ENCODE results near the gene PRDM11.

Gene PRDM11

DNA sequence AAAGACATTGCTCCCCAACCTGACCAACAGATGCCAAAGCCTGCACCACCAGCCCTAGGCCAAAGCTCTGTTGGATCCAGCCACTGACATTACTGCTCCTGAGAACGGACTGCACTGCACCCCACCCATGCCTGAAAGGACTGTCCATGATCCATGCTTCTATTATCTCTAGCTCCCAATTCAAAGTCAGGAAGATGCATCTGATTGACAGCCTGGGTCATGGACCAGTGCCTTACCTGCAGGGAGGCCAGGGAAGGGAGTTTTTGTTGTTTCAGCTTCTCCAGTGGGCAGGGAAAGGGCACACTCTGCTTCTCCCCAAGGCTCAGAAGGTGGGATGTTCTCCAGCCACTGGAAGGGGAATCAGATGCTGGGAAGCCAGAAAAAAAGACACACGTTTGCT lies 4.8 kb upstream of the PRDM11 start:
- DNase-seq (ENCODE audit: low read depth in 2 of 2): no peak

DNA sequence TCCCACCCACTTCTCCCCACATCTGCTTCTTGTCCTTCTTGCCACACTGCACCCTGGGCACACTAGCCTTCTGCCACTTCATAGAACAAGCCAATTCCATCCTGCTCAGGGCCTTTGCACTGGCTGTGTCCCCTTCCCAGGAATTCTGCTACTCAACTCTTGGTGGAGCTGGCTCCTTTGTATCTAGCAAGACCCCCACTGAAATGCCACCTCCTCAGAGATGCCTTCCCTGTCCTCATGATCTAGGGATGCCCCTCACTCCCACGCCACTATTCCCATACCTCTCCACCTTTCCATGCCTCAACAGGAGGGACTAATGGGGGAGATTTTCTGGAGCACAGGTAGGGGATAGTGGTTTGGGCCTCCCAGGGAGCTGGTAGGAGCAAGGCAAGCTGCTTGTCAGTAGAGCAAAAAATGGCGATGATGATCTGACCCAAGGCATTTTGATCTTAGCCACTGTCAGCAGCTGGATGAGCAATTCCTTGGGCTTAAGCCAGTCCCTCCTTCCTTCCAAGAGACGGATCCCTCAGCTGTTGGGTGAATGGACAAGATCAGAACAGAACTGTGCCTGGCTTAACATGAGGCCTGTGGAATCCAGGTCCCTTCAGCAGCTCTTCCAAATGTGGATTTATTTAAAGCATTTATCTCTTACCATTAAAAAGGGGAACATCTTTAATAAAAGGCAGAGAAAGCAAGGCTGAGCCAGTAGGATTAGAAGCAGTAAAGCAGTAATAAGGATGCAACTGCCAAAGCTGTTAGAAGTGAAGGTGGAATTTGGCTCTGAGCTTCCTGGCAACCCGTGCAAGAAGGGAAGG lies 4.0 kb upstream of the PRDM11 start:
- no peak for DNase-seq (ENCODE audit: low read depth in 2 of 2)

DNA sequence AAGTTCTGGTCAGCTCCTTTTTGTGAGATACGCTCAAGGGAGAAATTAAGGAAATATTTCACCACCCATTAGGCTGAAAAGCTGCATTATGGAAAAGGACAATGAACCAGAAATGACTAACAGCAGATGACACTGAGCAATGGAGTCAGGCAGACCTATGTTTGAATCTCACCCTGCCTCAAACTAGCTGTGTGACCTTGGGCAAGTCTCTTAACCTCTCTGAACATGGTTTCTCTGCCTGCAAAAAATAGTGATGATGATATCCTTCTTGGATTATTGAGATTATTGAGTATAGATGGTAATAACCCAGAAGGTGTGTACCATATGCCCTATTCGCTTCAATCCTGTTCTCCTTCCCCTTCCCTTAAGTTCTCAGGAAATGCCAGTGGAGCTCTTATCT lies 2.9 kb upstream of the PRDM11 start:
- no peak for DNase-seq (ENCODE audit: low read depth in 2 of 2)

DNA sequence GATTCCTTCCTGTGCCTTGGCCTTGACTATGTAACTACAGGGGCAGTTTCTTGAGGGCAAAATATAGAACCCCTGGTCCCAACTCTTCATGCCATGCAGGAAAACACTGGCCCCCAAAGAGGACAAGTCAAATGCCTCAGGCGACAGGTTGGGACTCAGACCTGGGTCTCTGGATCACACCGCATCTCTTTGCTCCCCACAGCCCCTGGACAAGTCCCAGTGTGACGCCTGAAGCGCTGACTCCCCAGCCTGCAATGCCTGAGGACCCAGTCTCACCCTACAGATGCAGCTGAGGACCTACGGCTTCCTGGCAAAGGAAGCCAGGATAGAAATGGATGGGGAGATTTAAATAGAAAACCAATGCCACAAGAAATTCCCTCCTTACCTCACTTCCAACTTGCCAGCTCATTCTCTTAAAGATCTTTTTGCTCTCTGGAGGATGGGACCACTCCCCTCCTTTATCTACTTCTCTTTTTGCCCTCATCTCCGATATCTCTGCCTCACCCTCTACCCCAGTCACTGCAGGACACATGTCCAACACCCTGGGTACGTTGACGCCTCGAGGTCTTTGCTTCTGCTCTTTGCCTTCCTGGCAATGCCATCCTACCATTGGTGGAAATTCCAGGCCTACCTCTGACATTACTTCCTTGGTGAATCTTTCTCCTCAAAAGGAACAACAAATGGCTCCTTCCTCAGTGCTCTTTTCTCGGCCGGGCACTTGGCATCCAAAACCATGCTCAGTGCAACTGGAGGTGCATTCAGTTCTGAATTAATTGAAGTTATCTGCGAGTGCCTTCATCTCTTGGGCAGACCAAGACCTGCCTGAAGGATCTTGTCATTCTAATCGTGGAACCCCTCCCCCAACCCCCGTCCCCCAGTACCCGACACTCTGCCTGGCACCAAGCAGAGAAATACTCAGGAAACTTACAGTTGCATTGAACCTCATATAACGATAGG lies 2.0 kb upstream of the PRDM11 start:
- DNase-seq (ENCODE audit: low read depth in 2 of 2): no peak

DNA sequence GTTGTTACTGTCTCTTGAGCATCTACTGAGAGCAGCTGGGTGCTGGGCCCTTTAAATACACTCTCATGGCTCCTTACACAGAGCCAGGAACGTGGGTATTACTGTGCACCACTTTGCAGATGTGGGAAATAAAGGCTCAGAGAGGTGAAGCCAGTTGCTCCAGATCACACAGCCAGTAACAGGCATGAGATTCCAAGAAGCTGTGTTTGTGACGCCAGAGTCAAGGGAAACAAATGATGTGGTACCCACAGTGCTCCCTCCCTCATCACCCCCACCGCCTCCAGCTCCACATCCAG lies 1.4 kb upstream of the PRDM11 start:
- no peak for DNase-seq (ENCODE audit: low read depth in 2 of 2)

DNA sequence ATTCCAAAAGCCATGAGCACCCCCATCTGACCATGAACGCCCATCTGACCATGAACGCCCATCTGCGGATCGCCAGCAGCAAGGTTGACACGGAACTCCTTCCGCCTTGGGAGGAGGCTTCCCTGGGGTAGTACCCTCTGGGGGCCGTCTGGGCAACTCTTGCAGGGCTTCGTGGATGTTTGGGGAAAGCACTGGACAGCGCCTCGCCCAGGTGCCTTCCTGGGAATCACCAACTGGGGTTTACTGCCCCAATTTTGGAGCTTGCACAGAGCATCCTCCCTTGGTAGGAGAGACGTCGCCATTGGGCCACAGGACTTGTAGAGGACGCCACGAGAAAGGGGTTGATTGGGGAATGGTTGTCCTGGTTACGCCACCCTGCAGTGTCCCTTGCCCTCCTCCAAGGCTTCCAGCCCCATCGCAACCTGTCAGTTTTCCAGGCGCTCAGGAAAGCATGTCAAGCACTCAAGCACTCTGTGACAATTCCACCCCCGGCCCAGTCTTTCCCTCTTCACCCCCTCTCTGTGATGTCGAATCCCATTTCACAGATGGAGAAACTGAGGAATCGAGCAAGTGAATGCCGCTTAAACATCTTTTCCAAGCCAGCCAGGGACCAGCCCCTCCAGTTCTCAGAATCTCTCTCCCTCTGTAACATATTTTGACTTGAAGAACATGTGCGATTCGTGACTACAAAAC lies 914 bp upstream of the PRDM11 start:
- DNase-seq (ENCODE audit: low read depth in 2 of 2): no peak

DNA sequence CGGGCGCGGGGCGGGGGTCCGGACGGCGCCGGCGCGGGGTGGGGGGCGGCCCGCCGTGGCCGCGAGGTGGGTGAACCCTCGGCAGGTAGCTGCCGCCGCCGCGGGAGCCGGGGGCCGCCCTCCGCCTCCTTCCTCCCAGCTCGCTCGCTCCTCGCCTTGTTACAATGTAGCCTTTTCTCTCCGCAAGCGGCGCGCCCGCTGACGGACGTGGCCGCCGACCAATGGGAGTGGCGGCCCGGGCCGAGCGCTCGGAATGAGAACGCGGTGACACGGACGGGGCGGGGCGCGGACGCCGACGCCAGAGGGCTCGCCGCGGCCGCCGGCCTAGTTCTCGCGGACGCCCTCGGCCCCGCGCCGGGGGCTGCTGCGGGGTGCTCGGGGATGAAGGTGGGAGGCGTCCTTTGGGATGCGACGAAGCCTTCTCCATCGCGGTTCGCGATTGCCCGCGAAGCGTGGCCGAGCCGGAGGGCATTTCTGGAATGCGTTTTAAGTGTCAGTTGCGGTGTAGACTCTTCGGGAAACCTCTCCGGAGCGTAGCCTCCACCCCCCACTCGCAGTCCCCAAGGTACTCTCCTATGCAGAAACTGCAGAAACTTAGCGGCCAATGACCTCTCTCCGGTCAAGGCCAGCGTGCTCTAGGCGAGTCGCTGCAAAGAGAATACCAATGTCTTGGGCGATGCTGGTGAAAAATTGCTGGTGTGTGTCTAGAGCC lies 734 bp downstream of the PRDM11 start:
- DNase-seq (ENCODE audit: low read depth in 2 of 2): peak; percentile 95

DNA sequence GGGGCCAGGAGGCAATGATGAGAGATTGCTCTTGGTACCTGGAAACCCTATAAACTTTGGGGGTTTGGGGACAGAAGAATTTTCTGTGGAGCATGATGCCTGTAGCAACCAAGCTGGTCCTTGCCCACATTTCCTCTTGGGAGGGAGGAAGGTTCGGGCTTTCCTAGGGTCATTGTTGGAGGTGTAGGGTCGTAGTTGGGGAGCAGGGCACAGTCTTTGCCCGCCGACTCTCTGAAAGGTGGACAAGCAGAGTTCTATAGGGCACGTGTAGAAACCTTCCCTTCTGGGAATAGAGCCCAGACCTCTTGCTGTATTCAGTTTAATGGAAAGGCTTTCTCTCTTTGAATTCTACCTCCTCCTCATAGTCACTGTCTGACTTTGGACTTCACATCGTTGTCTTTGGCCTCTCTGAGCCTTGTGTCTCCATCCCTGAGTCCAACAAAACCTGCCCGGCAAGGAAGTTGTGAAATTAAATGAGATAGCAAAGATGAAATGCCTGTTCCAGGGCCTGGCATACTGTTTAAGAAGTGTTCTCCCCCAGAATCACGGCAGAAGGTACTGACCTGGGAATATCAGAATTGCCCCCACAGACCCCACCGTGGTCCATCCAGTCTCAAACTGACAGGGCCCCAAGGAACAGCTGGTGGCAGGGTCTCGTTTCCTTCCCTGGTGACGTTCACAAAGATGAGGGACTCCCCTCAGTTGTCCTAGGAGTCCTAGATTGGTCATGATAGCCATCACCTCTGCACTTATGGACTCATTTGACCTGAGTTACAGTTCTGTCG lies 1.6 kb downstream of the PRDM11 start:
- no peak for DNase-seq (ENCODE audit: low read depth in 2 of 2)

DNA sequence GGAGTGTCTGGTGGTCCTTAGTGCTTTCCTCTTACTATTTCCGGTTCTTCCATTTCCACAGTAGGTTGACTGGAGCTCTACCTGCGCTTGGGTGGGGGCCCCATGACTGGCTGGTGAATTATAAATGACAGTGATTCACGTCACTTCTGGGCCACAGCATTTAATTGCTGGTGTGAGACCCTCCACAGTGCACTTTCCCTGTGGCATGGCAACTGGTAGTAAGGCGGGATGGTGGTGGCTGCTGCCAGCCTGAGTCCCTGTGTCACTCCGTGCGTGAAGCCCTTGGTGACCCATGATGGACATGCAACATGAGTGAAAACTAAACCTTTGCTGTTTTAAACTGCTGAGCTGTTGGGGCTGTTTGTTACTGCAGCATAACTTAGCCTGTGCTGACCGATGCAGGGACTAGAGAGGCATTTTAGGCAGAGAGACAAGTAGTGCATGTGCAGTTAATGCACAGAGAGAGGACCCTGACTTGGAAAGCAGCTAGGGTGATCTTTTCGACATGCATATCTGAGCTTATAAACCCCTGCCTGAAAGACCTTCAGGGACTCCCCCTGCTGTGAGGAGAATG lies 3.1 kb downstream of the PRDM11 start:
- DNase-seq (ENCODE audit: low read depth in 2 of 2): no peak

DNA sequence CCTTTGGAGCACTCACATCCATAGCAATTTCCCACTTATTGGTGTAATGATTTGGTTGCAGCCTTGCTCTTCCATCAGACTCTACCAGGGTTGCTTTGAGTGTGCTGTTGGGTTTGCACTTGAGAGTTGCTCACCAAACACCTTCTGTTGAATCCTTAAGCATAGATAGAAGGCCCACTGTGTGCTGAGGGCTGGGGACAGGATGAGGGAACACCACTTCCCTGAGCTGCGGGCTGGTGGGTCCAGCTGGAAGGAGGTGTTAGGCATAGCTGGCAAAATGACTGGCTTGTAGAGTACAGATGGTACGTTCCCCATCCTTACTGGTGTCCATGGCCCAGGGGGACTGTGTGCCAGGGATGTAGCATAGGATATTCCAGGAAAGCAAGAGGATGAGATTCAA lies 3.9 kb downstream of the PRDM11 start:
- no peak for DNase-seq (ENCODE audit: low read depth in 2 of 2)

DNA sequence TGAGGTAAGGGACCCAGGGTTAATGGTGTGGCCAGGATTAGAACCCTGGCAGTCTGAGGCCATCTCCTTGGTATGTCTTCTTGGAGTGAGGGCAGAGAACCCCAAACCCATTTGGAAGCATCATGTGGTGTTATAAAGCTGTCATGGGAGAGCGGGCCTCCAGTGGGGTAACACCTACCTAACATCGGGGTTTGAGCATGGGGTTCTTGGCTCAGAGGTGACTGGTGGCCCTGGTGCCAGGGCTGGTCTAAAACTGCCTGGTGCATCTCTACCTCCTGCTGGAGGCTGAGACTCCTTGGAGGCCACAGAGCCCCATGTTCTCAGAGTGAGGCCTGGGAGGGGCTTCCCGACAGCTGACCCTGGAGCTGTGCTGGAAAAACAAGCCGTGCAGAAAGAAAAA lies 4.5 kb downstream of the PRDM11 start:
- no peak for DNase-seq (ENCODE audit: low read depth in 2 of 2)

DNA sequence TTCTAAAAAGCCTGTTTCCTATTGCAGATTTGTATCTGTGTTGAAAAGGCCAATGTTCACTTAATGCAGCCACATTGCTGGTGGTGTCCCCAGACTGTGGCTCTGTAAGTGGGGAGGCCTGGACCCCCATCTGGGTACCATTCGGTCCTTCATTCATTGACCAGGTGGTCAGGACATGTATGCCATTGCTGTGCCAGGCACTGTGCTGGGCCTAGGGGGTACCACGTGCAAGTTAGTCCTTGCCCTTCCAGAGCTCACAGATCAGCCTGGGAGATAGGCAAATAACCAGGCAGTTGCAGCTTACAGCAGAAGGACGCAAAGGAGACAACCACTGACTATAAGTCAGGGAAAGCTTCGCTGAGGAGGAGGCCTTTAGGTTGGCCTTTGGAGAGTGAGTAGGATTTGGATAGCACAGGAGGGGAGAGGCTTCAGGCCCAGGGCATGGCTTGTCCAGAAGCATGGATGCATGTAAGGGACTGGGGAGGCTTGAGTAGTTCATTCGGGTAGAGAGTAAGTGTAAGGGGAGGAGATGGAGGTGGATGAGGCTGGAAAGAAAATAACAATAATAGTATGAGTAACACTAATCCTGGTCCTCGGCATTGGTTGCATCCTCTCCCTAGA lies 5.0 kb downstream of the PRDM11 start:
- no peak for DNase-seq (ENCODE audit: low read depth in 2 of 2)

DNA sequence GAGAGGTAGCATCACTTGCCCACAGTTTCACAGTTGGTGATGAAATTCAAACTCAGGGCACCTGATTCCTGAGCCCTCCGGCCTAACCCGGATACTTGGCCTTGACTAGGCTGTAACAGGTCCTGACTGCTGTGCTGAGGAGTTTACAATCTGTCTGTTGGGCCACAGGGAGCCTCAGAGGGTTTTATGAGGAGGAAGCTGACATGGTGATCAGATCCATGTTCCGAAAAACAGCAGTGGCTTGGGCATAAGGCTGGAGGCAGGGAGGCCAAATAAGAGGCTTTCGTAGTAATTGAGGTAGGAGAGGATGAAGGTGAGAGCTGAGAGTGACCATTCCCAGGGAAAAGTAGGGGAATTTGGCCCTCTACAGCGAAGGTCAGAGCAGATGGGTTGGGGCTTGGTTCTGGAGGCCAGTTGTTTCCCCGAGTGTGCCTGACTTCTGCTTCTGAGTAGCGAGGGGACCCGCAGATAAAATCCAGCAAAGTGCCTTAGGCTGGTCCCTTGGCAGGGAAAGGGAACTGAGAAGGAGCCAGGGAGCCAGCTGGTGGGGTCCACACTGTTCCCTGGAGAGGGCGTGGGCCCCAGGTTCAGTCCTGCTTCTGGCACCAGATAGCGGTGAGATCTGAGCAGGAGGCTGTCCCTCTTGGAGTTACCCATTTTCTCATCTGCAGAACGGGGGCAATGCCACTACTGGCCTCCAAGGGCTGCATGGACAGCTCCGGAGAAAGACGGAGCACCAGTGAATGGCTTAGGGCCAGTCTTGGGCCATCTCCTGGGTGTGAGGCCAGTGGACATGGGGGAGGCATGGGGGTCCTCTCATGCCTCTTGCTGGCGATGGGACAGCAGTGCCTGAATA lies 6.5 kb downstream of the PRDM11 start:
- no peak for DNase-seq (ENCODE audit: low read depth in 2 of 2)

DNA sequence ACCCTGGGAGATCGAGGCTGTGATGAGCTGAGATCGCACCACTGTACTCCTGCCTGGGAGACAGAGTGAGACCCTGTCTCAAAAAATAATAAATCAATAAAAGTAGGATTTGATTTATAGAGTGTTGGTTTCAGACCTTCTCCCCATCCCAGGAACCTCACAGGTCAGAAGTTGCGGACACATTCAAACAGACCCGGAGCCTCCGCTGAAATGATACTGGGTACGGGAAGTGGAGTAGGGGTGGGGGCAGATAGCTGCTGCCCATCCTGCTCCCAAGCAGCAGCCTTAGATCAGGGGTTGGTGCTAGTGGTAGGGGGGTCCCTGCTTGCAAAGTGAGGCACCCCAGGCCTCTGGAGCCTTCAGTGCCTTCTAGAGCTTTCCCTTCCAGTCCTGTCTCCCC lies 7.8 kb downstream of the PRDM11 start:
- DNase-seq (ENCODE audit: low read depth in 2 of 2): no peak

DNA sequence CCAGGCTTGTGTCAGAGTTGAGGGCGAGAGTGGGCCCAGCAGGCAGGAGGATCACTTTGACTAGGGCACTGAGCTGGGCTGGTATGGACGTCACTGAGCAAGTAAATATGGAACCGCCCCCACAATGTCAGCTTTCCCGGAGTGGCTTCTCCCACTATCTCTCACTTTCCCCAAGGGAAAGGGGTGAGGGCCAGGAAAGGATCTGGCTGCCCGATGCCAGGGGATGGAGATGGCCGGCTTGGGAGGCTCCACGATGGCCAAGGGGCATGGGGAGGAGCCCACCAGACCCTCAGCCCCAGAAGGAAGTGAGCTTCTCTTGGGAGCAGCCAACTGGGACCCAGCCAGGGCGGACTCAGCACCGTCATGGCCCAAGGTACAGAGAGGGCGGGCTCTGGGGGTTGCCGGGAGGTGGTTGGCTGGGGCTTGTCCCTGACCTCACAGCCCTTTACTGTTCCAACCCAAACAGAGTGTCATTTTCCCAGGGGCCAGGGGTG lies 8.7 kb downstream of the PRDM11 start:
- no peak for DNase-seq (ENCODE audit: low read depth in 2 of 2)

DNA sequence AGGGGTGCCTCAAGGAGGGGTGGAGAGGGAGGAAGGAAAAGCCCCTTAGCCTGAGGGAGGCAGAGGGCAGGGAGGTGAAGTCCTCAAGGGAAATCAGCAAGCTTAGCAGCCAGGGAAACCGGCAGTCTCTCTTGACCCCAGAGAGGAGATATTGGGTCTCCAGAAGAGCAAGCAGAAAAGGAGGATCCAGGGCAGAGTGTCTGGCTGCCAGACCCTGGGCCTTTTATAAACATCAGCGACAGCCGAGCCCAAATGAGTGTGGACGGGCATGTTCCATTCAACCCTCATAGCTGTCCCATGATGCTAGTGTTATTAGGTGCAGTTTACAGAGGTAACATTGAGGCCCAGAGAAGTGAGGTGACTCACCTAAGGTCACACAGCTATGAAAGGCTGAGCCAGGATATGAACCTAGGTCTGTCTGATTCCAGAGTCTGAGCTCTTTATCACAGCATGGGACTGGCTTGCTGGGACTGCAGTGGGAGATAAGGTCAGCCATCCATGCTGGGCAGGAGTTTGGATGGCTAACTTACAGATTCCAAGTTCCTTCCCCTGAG lies 9.3 kb downstream of the PRDM11 start:
- no peak for DNase-seq (ENCODE audit: low read depth in 2 of 2)

DNA sequence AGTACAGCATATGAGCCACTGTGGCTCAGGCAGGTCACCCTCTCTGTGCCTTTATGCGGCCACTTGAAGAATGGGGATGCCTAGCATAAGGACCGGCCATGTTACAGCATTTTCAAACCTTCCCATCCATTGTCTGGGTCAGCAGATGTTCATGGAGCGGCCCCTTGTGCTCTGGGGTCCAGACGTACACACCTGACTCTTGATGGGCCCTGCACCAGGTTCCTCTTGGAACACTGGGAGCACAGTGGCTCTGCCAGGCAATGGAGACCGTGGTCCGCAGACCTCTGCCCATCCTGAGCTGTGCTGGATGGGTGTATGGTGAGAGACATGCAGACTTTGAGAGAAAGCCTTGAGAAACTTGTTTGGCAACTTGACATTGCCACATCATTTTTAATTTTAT lies 9.8 kb downstream of the PRDM11 start:
- no peak for DNase-seq (ENCODE audit: low read depth in 2 of 2)

DNA sequence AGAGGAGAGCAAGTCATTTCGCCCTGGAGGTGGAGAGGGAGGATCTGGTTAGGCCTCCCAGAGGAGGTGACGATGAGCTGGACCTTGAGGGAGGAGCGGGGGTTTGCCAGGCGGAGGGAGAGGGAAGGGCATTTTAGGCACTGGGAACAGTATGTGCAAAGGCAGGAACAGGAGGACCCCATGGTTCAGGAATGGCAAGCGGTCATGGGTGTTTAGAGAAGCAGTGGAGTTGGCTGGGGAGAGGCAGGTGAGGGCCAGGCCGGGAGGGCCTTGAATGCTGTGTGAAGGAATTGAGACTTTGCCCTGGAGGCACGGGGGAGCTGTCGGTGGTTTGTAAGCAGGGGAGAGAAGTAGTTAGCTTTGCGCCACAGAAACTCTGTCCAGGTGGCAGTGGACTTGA lies 10.3 kb downstream of the PRDM11 start:
- DNase-seq (ENCODE audit: low read depth in 2 of 2): no peak

All from fibroblast of skin of left biceps (primary cell).